ENCODE data around the gene MYO5C.
"Not testable (repeated sequence)": the region's sequence is repeated elsewhere in the genome, so short reads cannot be mapped to it uniquely, and the experiment has no call there.

MYO5C gene

GRCh38 chr15:52178765-52179164, 116.8 kb downstream of the MYO5C start:
- no peak for DNase-seq (ENCODE audit: low read depth in 2 of 2)

- DNase-seq (ENCODE audit: low read depth in 2 of 2), result no peak
Measured at GRCh38 chr15:52172869-52173268, 122.7 kb downstream of the MYO5C start.

DNA sequence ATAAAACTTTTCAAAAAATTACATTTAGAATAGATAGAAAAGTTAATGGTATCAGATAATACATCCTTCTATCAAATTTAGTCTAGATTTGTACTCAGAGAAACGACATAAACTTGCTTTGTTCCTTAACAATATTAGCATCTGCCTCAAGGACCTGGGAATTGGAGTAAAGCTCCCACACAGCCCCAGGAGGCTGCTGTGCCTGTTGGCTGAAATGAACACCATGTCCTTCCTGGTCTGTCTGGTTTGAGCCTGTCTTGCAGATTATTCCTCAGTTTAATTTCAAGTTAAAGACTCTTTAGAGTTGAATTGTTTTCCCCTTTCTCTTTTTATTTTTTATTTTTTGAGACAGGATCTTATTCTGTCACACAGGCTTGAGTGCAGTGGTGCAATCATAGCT, 123.8 kb downstream of the MYO5C start:
- no peak for DNase-seq (ENCODE audit: low read depth in 2 of 2)

DNA sequence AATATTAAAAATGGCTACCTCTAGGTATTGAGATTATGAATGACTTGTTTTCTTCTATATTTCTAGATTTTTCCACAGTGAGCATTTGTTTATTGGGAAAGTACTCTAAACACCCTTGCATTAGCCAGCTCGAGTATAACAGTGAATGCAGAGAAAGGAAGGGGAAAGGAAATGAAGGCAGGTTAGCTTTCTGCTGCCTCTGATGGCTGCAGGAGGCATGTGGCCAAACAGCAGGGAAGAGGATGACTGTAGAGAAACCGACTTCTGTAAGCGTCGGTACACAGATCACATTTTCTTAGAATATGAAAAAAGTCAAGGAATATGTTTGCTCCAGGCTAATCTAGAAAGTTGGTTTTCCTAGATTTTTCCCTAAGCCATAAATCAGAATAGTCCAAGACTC, 124.2 kb downstream of the MYO5C start:
- DNase-seq (ENCODE audit: low read depth in 2 of 2), result no peak

- not testable (repeated sequence) for DNase-seq (ENCODE audit: low read depth in 2 of 2)
Measured at GRCh38 chr15:52170199-52170598, 125.4 kb downstream of the MYO5C start.

- not testable (repeated sequence) for DNase-seq (ENCODE audit: low read depth in 2 of 2)
Measured at GRCh38 chr15:52165494-52166131, 130.0 kb downstream of the MYO5C start.

DNA sequence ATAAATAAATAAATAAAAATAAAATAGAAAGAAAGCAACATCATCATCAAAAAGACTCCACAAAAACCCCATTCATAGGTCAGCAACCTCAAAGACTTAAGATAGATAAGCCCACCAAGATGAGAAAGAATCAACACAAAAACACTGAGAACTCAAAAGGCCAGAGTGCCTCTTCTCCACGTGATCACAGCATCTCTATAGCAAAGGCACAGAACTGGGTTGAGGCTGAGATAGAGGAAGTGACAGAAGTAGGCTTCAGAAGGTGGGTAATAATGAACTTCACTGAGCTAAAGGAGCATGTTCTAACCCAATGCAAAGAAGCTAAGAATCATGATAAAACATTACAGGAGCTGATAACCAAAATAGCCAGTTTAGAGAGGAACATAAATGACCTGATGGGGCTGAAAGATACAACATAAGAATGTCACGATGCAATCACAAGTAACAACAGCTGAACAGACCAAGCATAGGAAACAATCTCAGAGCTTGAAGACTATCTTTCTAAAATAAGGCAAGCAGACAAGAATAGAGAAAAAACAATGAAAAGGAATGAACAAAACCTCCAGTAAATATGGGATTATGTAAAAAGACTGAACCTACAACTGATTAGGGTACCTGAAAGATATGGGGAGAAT, 130.9 kb downstream of the MYO5C start:
- DNase-seq (ENCODE audit: low read depth in 2 of 2), result no peak

GRCh38 chr15:52163321-52164190, 132.0 kb downstream of the MYO5C start:
- no peak for DNase-seq (ENCODE audit: low read depth in 2 of 2)

DNA sequence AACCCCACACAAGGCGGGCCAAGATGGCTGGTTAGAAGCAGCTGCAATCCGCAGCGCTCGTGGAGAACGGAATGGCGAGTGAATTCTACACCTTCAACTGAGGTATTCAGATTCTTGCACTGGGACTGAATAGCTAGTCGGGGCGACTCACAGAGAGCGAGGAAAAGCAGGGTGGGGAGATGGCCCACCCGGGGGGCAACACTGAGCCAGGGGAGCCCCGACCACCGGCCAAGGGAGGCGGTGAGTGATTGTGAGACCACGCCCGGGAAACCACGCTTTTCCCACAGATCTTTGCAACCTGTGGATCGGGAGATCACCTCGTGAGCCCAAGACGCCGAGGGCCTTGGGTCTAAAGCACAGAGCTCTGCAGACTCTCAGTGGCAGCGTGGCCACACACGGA, 132.7 kb downstream of the MYO5C start:
- no peak for DNase-seq (ENCODE audit: low read depth in 2 of 2)

GRCh38 chr15:52162260-52162659, 133.3 kb downstream of the MYO5C start:
- no peak for DNase-seq (ENCODE audit: low read depth in 2 of 2)

DNA sequence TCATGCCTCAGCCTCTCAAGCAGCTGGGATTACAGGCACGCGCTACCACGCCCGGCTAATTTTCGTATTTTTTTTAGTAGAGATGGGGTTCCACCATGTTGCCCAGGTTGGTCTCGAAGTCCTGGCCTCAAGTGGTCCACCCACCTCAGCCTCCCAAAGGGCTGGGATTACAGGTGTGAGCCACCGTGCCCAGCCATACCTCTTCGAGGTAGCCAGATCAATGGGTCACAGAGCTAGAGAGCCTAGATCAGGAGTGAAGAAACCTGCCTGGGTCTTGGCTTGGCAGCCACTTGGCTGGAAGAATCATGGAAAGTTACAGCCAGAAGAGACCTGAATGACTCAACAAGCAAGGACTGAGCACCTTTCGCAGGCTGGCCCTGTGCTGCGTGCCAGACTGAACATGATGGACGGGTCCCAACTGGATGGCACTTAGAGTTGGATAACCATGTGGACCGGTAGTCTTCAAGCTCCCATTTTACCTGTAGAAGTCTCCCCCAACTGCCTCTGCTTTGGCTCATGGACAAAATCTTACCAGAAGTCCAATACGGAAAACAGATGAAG, 134.1 kb downstream of the MYO5C start:
- no peak for DNase-seq (ENCODE audit: low read depth in 2 of 2)

DNA sequence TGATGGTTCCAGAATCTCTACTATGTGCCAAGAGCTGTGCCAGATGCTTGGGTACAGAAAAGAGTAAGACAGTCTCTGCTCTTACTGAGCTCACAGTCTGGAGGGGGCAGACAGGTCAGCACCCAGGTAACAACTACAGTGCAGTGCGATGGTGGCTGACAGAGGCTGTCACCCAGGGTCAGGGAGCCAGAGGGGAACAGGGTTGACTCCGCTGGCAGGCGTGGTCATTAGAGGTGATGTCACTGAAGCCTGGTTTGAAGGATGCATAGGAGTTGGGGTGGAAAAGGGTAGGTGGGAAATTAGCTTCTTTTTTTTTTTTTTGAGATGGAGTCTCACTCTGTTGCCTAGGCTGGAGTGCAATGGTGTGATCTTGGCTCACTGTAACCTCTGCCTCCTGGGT, 136.0 kb downstream of the MYO5C start:
- DNase-seq (ENCODE audit: low read depth in 2 of 2), result no peak

DNA sequence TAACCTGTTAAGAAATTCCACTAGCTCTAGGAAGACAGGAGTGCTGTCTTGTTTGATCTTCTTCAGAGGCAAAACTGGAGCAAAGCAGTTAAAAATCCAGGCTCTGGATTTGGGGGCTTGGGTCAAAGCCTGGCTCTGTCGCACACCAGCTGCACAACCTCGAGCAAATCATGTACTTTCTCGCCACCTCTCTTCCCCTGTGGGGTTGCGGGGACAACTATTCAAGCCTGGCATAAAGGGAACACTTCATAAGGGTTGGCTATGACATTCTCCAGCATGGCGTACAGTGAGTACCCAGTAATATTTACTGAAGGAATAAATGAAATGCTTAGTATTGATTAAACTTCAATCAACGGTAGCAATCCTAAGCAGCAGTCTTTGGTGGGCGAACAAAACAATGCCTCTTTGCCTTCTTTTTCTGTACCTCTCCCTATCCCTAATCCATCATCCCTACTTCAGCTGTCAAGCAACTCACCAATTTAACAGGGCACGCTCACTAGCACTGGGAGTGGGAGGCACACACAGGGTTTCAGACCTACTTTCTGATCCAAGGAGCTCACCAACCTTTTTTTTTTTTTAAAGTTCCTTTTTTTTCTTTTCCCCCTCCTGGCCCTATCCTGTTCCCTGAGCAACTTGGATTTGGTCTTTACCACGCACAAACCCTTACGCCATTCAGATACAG, 137.4 kb downstream of the MYO5C start:
- no peak for DNase-seq (ENCODE audit: low read depth in 2 of 2)

- no peak for DNase-seq (ENCODE audit: low read depth in 2 of 2)
Measured at GRCh38 chr15:52155878-52156277, 139.7 kb downstream of the MYO5C start.

DNA sequence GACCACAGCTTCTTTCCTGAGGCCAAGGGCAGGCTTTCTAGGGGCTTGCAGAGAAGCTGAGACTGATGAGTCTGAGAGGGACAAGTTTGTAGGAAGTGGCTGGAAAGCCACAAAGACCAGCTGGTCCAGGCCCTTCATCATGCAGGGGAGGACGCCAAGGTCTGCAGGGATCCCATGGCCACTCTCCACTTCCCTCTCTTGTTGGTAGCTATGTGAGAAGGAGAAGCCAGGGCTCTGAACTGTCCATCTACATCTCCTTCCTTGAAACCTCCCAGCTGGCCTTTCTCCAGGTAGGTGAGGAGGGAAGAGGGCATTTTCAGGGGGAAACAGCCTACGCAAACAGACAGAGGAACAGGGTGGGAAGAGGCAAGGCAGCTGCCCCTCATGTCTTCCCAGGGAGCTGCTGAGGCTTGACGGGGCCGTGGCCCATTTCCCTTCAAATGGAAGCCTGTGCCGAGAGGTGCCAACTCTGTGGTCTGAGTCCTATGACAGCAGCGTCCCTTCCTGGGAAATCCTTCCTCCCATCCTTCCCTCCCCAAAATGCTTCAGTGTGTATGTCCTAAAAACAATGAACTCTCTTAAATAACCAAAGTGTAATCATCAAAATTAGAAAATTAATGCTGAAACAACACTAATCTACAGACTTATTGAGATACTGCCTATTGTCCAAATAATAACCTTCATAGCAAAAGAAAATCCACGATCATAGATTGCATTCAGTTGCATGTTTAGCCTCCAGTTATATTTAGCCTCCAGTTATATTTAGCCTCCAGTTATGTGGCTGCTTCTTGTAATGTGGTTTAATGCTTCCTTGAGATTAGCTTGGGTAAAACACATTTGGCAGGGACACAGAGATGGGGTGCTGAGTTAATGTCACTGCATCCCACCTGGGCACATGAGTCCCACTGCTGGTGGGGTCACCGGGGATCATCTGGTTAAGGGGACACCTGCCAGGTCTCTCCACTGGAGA, 140.4 kb downstream of the MYO5C start:
- no peak for DNase-seq (ENCODE audit: low read depth in 2 of 2)

GRCh38 chr15:52153900-52154895, 141.4 kb downstream of the MYO5C start:
- no peak for DNase-seq (ENCODE audit: low read depth in 2 of 2)

DNA sequence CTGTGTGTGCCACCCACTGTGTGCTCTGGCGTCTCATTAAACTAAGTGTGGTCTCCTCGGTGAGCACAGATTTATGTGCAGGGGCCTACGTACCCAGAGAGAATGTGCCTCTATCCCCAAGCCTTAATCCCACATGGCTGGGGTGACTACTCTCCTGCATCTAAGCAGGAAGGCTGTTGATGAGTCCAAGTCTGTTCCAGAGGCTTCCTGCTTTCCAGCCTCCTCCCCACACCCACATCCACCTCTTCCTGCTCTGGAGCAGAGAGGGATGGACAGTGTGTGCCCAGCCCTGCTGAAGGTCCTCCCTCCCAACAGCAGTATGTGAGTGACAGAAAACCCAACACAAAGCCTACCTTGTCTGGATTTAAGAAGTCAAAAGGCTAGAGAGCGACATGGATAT, 144.3 kb downstream of the MYO5C start:
- no peak for DNase-seq (ENCODE audit: low read depth in 2 of 2)

DNA sequence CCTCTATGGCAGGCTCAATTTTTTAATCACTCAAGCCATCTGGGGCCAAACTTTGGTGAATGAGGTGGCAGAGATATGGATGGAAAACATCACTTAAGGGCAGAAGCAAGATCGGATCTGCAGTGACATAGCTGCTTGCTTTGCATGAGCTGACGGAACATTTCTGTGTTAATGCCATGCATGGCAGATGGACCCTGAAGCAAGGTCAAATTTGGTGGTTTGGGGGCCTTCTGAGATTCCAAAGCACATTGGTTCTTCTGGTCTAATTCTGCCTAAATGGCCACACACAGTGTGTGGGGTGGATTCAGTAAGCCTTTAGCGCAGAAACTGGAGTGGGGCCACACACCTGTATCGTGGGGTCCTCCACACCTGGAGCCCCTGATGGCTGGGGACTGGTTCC, 144.7 kb downstream of the MYO5C start:
- DNase-seq (ENCODE audit: low read depth in 2 of 2), result no peak

GRCh38 chr15:52150043-52150825, 145.4 kb downstream of the MYO5C start:
- DNase-seq (ENCODE audit: low read depth in 2 of 2), result no peak

All from fibroblast of skin of left biceps (primary cell).